Tibial artery (tissue), 4 donors: ENCODE measurements around the gene TMEM164.

Source experiments
- DNase-seq, 2 donors: peaks; one replicate each; pipeline ENCODE4 v3.0.0-alpha.2; 2019
- H3K27ac ChIP-seq, 2 donors: fragments of 200-600 bp; sonication (generic) in 1 of 2; 1 replicate in 1 of 2; 2 replicates in 1 of 2; pipeline ENCODE4 v1.5.1; 2018 to 2019; ENCODE audit warnings: mild to moderate bottlenecking in 1 of 2
- H3K27me3 ChIP-seq, 2 donors: fragments of 200-600 bp; sonication (generic) in 1 of 2; one replicate each; pipeline versions ENCODE4 v1.5.1 to v1.6.0; 2016 to 2019
- H3K36me3 ChIP-seq, 3 donors: fragments of 200-600 bp; sonication (generic) in 2 of 3; one replicate each; pipeline ENCODE4 v1.5.1; 2016 to 2019; ENCODE audit warnings: mild to moderate bottlenecking in 2 of 3
- H3K4me1 ChIP-seq, 4 donors: fragments of 200-600 bp; sonication (generic) in 2 of 4; 1 replicate in 3 of 4; 2 replicates in 1 of 4; pipeline ENCODE4 v1.5.1; 2016 to 2019
- H3K4me3 ChIP-seq, 2 donors: fragments of 200-600 bp; sonication (generic) in 1 of 2; 1 replicate in 1 of 2; 2 replicates in 1 of 2; pipeline ENCODE4 v1.5.1; 2018 to 2019; ENCODE audit warnings: mild to moderate bottlenecking in 2 of 2
- H3K9me3 ChIP-seq, 3 donors: fragments of 200-600 bp; sonication (generic) in 1 of 3; one replicate each; pipeline ENCODE4 v1.5.1; 2016 to 2019
- intact Hi-C: fragments of 100-400 bp; cut with DNase I; formaldehyde crosslinking; loops from one replicate; pipeline ENCODE4 v1.15.0; 2023; ENCODE audit warnings: low total_unique reads
- TF ChIP-seq, protein P1 (sequence below), 2 experiments: fragments of 200-600 bp in 1 of 2; fragments of 450-650 bp in 1 of 2; IDR thresholded peaks; one replicate each; pipeline ENCODE4 v1.5.1; 2017 to 2019; ENCODE audit warnings: antibody characterized with exemption in 2 of 2, mild to moderate bottlenecking in 1 of 2, moderate library complexity in 1 of 2

TMEM164 gene

DNA sequence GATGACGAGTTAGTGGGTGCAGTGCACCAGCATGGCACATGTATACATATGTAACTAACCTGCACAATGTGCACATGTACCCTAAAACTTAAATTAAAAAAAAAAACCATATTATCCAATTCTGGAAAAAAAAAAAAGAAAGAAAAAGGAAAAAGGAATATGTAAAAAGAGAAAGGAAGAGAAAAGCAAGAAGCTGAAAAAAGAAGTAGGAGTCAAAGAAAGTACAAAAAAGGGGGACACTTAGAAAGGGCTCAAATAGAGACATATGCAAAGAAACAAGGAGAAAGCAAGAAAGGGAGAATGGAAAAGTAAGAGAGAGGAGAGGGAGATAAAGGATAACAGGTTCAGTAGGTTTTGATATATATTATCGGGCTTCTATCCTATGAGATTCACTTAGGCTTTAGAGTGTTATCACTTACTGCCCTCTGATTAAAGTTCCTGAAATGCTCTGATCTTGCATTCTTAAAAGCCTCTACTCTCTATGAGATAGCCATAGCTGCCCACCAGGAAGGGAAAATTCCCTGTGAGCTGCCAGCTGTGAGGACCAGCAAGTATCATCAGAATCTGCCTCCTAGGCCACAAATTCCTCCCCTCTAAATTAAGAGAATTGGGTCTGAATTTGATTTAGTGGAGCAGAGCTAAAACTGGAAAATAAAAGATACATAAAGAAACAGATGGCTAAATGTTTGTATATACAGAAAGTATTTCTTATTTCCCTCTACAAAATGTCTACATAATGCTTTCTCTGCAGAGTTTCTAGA is 219.8 kb downstream of the TMEM164 start:
- Histone ChIP-seq H3K36me3 (no peaks in the 10 kb centered on the region), H3K9me3 (no peaks in the 10 kb centered on the region), H3K4me1 (no peaks in the 10 kb centered on the region), H3K4me3 (no peak overlapping the region), H3K27me3 (no peaks in the 10 kb centered on the region), H3K27ac (no peak overlapping the region)
- DNase-seq, result no peak
- TF ChIP-seq, protein P1, sequence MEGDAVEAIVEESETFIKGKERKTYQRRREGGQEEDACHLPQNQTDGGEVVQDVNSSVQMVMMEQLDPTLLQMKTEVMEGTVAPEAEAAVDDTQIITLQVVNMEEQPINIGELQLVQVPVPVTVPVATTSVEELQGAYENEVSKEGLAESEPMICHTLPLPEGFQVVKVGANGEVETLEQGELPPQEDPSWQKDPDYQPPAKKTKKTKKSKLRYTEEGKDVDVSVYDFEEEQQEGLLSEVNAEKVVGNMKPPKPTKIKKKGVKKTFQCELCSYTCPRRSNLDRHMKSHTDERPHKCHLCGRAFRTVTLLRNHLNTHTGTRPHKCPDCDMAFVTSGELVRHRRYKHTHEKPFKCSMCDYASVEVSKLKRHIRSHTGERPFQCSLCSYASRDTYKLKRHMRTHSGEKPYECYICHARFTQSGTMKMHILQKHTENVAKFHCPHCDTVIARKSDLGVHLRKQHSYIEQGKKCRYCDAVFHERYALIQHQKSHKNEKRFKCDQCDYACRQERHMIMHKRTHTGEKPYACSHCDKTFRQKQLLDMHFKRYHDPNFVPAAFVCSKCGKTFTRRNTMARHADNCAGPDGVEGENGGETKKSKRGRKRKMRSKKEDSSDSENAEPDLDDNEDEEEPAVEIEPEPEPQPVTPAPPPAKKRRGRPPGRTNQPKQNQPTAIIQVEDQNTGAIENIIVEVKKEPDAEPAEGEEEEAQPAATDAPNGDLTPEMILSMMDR (IDR thresholded peaks at IDR 0.05), result no peak
- intact Hi-C loops, result no loop called here

DNA sequence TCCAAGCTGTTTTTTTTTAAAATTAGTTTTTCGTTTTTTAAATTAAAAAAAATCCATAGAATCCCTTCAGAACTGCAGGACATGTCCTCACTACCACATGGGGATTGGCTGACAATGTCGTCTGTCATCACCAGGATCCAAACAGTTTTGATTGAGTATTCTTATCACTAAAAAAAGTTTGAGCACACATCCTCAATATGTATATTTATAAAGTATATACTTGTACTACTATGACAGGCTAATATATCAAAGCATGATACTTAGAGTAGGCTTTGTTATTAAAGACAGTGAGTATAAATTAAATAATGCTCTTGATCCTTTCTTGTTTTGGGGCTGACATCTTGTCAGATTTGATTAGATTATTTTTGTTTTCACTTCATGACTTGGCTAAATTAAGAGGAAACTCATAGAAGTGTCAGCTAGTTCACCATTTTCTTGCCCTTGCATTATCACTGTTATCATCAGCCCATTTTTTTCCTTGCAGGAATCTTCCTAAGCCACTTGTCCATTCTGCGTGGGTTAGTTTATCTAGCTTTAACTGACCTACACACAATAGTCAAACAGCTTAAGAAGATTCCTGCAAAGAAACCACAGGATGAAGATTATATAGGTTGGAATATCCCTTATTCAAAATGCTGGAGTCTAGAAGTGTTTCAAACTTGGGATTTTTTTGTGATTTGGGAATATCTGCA is 222.2 kb downstream of the TMEM164 start:
- DNase-seq, result no peak
- H3K9me3 ChIP-seq, result no peaks in the 10 kb centered on the region

GRCh38 chrX:110226931-110227330 is 224.0 kb downstream of the TMEM164 start:
- Histone ChIP-seq H3K27ac (no peak overlapping the region), H3K4me1 (no peaks in the 10 kb centered on the region), H3K27me3 (no peaks in the 10 kb centered on the region), H3K4me3 (no peak overlapping the region), H3K36me3 (no peaks in the 10 kb centered on the region), H3K9me3 (peaks cover 0 to 14% (median 0%) of the 10 kb centered on the region in 3 donors)
- intact Hi-C loops, result no loop called here
- DNase-seq, result no peak
- TF ChIP-seq, protein P1 (IDR thresholded peaks at IDR 0.05), result no peak

More for the DNA sequence above, 222.2 kb downstream of the TMEM164 start:
- Histone ChIP-seq H3K4me3 (no peak overlapping the region), H3K27ac (no peak overlapping the region), H3K36me3 (no peaks in the 10 kb centered on the region), H3K4me1 (no peaks in the 10 kb centered on the region), H3K27me3 (no peaks in the 10 kb centered on the region)
- TF ChIP-seq, protein P1 (IDR thresholded peaks at IDR 0.05), result no peak
- intact Hi-C loops, result no loop called here
